K562 (cell line): ENCODE results near the gene FAM151A. TPM values are rescaled to one million over a fixed set of nuclear protein-coding genes. Genes with fewer than 3 reads are reported as not detected.

Experiments
- ATAC-seq: fragments of 200-7000 bp; cut with Tn5 transposase; 3 replicates; pipeline ENCODE4 v1.9.1; 2020; ENCODE audit warnings: moderate library complexity
- BruUV-seq: library from RNA; stranded (reverse); fragments of 400-500 nt; replicated peaks from 2 replicates; lab custom pipeline; 2021; lab: Mats Ljungman, UMichigan
- CTCF ChIA-PET: fragments of 300-600 bp; formaldehyde crosslinking; extraction: SDS; loops from one replicate; lab custom pipeline; 2021; ENCODE audit warnings: low intra/inter-chr PET ratio; lab: Yijun Ruan, JAX
- POLR2A ChIA-PET: fragments of 300-600, 350-650 bp; sonication (Branson Sonifier 250); formaldehyde crosslinking; extraction: SDS; loops from one replicate; lab custom pipeline; 2021; ENCODE audit warnings: antibody characterized with exemption, inconsistent platforms; lab: Yijun Ruan, JAX
- DNase-seq, 4 experiments: peaks; one replicate each; pipeline versions ENCODE4 v3.0.0 to v3.0.0-alpha.2; 2011 to 2018; ENCODE audit warnings: low spot score in 3 of 4, mixed read lengths in 3 of 4; ENCODE audit errors: extremely low read depth in 1 of 4
- FAIRE-seq: peaks from 2 replicates; lab custom pipeline; 2011; peaks lifted over from hg19 to GRCh38; lab: Jason Lieb, UNC
- H2AFZ ChIP-seq: 2 replicates; pipeline ENCODE4 v1.6.0; 2011; ENCODE audit warnings: low read depth, low read length, control low read depth, inconsistent platforms
- H3K27ac ChIP-seq: fragments of 200-600 bp; 3 replicates; pipeline ENCODE4 v1.8.0; 2011; ENCODE audit warnings: low read depth, mild to moderate bottlenecking, control low read depth, inconsistent platforms, low read length, moderate library complexity, mixed read lengths; ENCODE audit errors: extremely low read depth
- H3K27me3 ChIP-seq, 2 experiments: fragments of 300-600 bp in 1 of 2; 2 replicates in 1 of 2; 3 replicates in 1 of 2; pipeline versions ENCODE4 v1.6.0 to v1.8.0; 2011; ENCODE audit warnings: inconsistent platforms in 2 of 2, low read length in 2 of 2, mild to moderate bottlenecking in 1 of 2, mixed read lengths in 1 of 2, moderate library complexity in 1 of 2; ENCODE audit not compliant: control insufficient read depth in 2 of 2, insufficient read depth in 2 of 2
- H3K36me3 ChIP-seq: fragments of 300-600 bp; 3 replicates; pipeline ENCODE4 v1.8.0; 2011; ENCODE audit warnings: mild to moderate bottlenecking, low read length, inconsistent platforms; ENCODE audit not compliant: control insufficient read depth, insufficient read depth
- H3K4me1 ChIP-seq, 2 experiments: fragments of 200-600 bp in 1 of 2; replicated peaks in 1 of 2; 2 replicates in 1 of 2; 3 replicates in 1 of 2; pipeline versions ENCODE4 v1.5.1 to v1.8.0; 2011; ENCODE audit warnings: inconsistent platforms in 2 of 2, low read length in 2 of 2, mild to moderate bottlenecking in 1 of 2, mixed read lengths in 1 of 2, moderate library complexity in 1 of 2; ENCODE audit not compliant: control insufficient read depth in 2 of 2, insufficient read depth in 2 of 2
- H3K4me2 ChIP-seq: 2 replicates; pipeline ENCODE4 v1.6.1; 2011; ENCODE audit warnings: low read length, control low read depth, inconsistent platforms, mixed read lengths; ENCODE audit not compliant: insufficient read depth
- H3K4me3 ChIP-seq: fragments of 200-600 bp; sonication (generic), shearing (Covaris generic); 2 replicates; pipeline ENCODE4 v1.5.1; 2016; ENCODE audit warnings: control low read depth, inconsistent platforms
- H3K79me2 ChIP-seq: fragments of 200-600 bp; 3 replicates; pipeline ENCODE4 v1.8.0; 2011; ENCODE audit warnings: low read length, inconsistent platforms; ENCODE audit not compliant: control insufficient read depth, insufficient read depth
- H3K9ac ChIP-seq, 2 experiments: 2 replicates each; pipeline versions ENCODE4 v1.6.0 to v1.6.1; 2011; ENCODE audit warnings: low read depth in 2 of 2, low read length in 2 of 2, control low read depth in 1 of 2, inconsistent platforms in 1 of 2, mild to moderate bottlenecking in 1 of 2, mixed read lengths in 1 of 2; ENCODE audit not compliant: insufficient read depth in 1 of 2
- H3K9me1 ChIP-seq: one replicate; pipeline ENCODE4 v1.6.0; 2011; ENCODE audit warnings: inconsistent platforms, mild to moderate bottlenecking, low read length, moderate library complexity; ENCODE audit not compliant: control insufficient read depth, insufficient read depth
- H3K9me3 ChIP-seq: replicated peaks from 2 replicates; pipeline ENCODE4 v1.5.1; 2011; ENCODE audit warnings: low read depth, low read length, inconsistent platforms; ENCODE audit not compliant: control insufficient read depth, insufficient read depth
- H4K20me1 ChIP-seq: replicated peaks from 2 replicates; pipeline ENCODE4 v1.6.1; 2011; ENCODE audit warnings: low read length, inconsistent platforms, mixed read lengths; ENCODE audit not compliant: control insufficient read depth, insufficient read depth
- CBX2 ChIP-seq: fragments of 200-600 bp; sonication (generic); IDR thresholded peaks from one replicate; pipeline ENCODE4 v1.6.1; 2012; ENCODE audit warnings: mild to moderate bottlenecking, low read length, inconsistent platforms; ENCODE audit not compliant: insufficient read depth, poor library complexity, severe bottlenecking
- ESRRA ChIP-seq: fragments of 450-650 bp; IDR thresholded peaks from 2 replicates; pipeline ENCODE4 v1.6.1; 2014; ENCODE audit warnings: low read depth, mild to moderate bottlenecking, moderate library complexity, borderline replicate concordance
- ETV6 ChIP-seq, 3 experiments: fragments of 150-350 bp in 1 of 3; sonication (generic) in 1 of 3; formaldehyde crosslinking in 1 of 3; IDR thresholded peaks; 2 replicates each; pipeline versions ENCODE4 v1.6.1 to v1.8.0; 2014 to 2022; ENCODE audit warnings: borderline replicate concordance in 2 of 3, low read depth in 2 of 3, antibody characterized with exemption in 1 of 3, low read length in 1 of 3, mild to moderate bottlenecking in 1 of 3, missing genetic modification reagents in 1 of 3
- ILF3 ChIP-seq: fragments of 450-650 bp; IDR thresholded peaks from 2 replicates; pipeline ENCODE4 v1.6.1; 2018; ENCODE audit warnings: antibody characterized with exemption, mild to moderate bottlenecking, moderate library complexity, borderline replicate concordance
- MTA3 ChIP-seq: fragments of 450-650 bp; formaldehyde crosslinking; IDR thresholded peaks from 2 replicates; pipeline ENCODE4 v1.6.1; 2017; ENCODE audit warnings: mild to moderate bottlenecking, borderline replicate concordance
- POLR2AphosphoS5 ChIP-seq: IDR thresholded peaks from 2 replicates; pipeline ENCODE4 v1.6.1; 2011; ENCODE audit warnings: mild to moderate bottlenecking, low read depth, low read length, moderate library complexity; ENCODE audit not compliant: control insufficient read depth, insufficient read depth
- SNIP1 ChIP-seq: fragments of 450-650 bp; IDR thresholded peaks from 2 replicates; pipeline ENCODE4 v1.7.1; 2017; ENCODE audit warnings: low read depth, mild to moderate bottlenecking
- XRCC3 ChIP-seq: fragments of 450-650 bp; IDR thresholded peaks from 2 replicates; pipeline ENCODE4 v1.6.1; 2017; ENCODE audit warnings: mild to moderate bottlenecking, moderate library complexity
- ZBTB17 ChIP-seq: fragments of 450-650 bp; formaldehyde crosslinking; IDR thresholded peaks from 2 replicates; pipeline ENCODE4 v1.4.0; 2020; ENCODE audit warnings: mild to moderate bottlenecking
- ZNF12 ChIP-seq: sonication (generic); formaldehyde crosslinking; IDR thresholded peaks from 2 replicates; pipeline ENCODE4 v1.4.0; 2020; ENCODE audit warnings: mild to moderate bottlenecking, missing genetic modification reagents
- ZNF830 ChIP-seq: fragments of 250-450 bp; sonication (Bioruptor Pico); IDR thresholded peaks from 2 replicates; pipeline ENCODE4 v1.5.0; 2021; ENCODE audit warnings: mild to moderate bottlenecking
- WGBS: fragments of 100-300 bp; shearing (Covaris generic); methylation state at CpG from one replicate; pipeline ENCODE4 v1.1.6; 2016; ENCODE audit warnings: low coverage, mixed read lengths; ENCODE audit not compliant: insufficient coverage; ENCODE audit errors: missing lambda C conversion rate; 5-methylcytosine and 5-hydroxymethylcytosine counted together
- in situ Hi-C: fragments of 300-500 bp; cut with MboI; formaldehyde crosslinking; loops from 4 replicates; pipeline ENCODE4 v1.15.0; 2018; ENCODE audit warnings: inconsistent platforms, mixed read lengths
- intact Hi-C: fragments of 100-400 bp; cut with micrococcal nuclease; formaldehyde crosslinking; loops from 2 replicates; pipeline ENCODE4 v1.14.2; 2022
- polyA plus RNA-seq, 8 experiments: library from polyadenylated mRNA; depleted of rRNA in 4 of 8; stranded (reverse) in 5 of 8; unstranded in 3 of 8; fragments of >200 nt; fragmentation: Nextera tagmentation in 2 of 8; fragmentation: Illumina TruSeq in 1 of 8; extraction: Ambion mirVana in 2 of 8; extraction: Trizol in 1 of 8; gene quantifications; 2 replicates each; pipeline versions ENCODE4 v1.2.1 to v1.2.3, GENCODE V29; 2011 to 2014; ENCODE audit warnings: inconsistent platforms in 1 of 8, missing spikeins in 1 of 8
- total RNA-seq, 7 experiments: library from RNA; depleted of rRNA in 6 of 7; stranded (reverse); fragments of >200 nt in 6 of 7; fragmentation: Illumina TruSeq in 2 of 7; extraction: Trizol in 2 of 7; gene quantifications; 2 replicates each; pipeline versions ENCODE4 v1.2.1 to v1.2.3, GENCODE V29; 2011 to 2021; ENCODE audit warnings: low replicate concordance in 1 of 7
- TF ChIP-seq, protein P1 (sequence below): sonication (generic); formaldehyde crosslinking; IDR thresholded peaks from 2 replicates; pipeline ENCODE4 v1.8.0; 2022; ENCODE audit warnings: missing genetic modification reagents, mild to moderate bottlenecking, borderline replicate concordance
- TF ChIP-seq, protein P2 (sequence below): sonication (generic); formaldehyde crosslinking; IDR thresholded peaks from 2 replicates; pipeline ENCODE4 v1.9.0; 2022; ENCODE audit warnings: mild to moderate bottlenecking, missing genetic modification reagents
- TF ChIP-seq, protein P3 (sequence below): fragments of 450-650 bp; formaldehyde crosslinking; IDR thresholded peaks from 2 replicates; pipeline ENCODE4 v1.4.0; 2022; ENCODE audit warnings: missing genetic modification characterization

FAM151A gene
- total and polyA plus RNA-seq, 9 of the 15 experiments (the other 6 are each of a cell fraction or from before 2014, with no cell fraction given): not detected

DNA sequence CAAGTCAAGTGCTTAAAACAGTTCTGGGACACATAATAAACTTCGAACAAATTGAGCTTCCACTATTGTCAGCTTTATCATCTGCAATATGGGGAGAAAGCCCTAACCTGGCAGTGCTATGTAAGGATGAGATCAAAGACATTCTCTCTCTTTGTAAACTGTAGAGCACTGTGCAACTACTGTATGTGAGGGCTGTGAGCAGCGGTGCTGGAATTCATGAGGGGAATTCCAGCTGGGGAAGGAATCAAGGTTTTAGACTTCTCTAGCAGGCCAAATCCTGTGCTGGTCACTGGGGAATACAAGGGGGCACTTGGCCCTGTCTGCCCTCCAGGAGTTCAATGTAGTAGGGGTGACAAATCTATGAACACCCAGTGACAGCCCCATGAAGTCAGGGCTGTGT lies 9.3 kb downstream of the FAM151A start:
- in situ Hi-C loops: no loop called here
- Histone ChIP-seq H3K36me3 (no peaks in the 10 kb centered on the region), H3K4me1 (peaks cover 0 to 5% of the 10 kb centered on the region in 2 experiments; a peak in 2 of 5 replicates), H2AFZ (no peak overlapping the region), H3K9me1 (no peaks in the 10 kb centered on the region), H3K9me3 (no peaks in the 10 kb centered on the region), H3K9ac (no peak overlapping the region), H3K27me3 (peaks cover 44 to 80% of the 10 kb centered on the region in 2 experiments), H3K4me3 (no peak overlapping the region), H3K79me2 (no peaks in the 10 kb centered on the region), H4K20me1 (no peaks in the 10 kb centered on the region), H3K4me2 (no peak overlapping the region), H3K27ac (no peak overlapping the region)
- WGBS: 0% methylated on average over 2 of the region's 2 CpGs
- DNase-seq: no peak
- BruUV-seq: no TSS peak
- TF ChIP-seq, protein P1, sequence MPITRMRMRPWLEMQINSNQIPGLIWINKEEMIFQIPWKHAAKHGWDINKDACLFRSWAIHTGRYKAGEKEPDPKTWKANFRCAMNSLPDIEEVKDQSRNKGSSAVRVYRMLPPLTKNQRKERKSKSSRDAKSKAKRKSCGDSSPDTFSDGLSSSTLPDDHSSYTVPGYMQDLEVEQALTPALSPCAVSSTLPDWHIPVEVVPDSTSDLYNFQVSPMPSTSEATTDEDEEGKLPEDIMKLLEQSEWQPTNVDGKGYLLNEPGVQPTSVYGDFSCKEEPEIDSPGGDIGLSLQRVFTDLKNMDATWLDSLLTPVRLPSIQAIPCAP (CRISPR knock-in tag): no peak
- TF ChIP-seq POLR2AphosphoS5: no peak
- TF ChIP-seq CBX2: no peak
- TF ChIP-seq, protein P2, sequence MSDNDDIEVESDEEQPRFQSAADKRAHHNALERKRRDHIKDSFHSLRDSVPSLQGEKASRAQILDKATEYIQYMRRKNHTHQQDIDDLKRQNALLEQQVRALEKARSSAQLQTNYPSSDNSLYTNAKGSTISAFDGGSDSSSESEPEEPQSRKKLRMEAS (CRISPR knock-in tag): no peak
- no peak for TF ChIP-seq ZNF12 (CRISPR knock-in tag)
- no peak for TF ChIP-seq ESRRA
- TF ChIP-seq ZNF830 (CRISPR knock-in tag): no peak
- TF ChIP-seq SNIP1: no peak
- TF ChIP-seq MTA3: no peak
- TF ChIP-seq ETV6 (IDR thresholded peaks at IDR 0.05; ENCODE audit: borderline replicate concordance in 1 of 2, low read depth in 2 of 2, low read length in 1 of 2): no peak
- TF ChIP-seq ETV6 (CRISPR knock-in tag; IDR thresholded peaks at IDR 0.05; ENCODE audit: borderline replicate concordance): no peak
- TF ChIP-seq XRCC3: no peak
- TF ChIP-seq ILF3: no peak
- no peak for TF ChIP-seq ZBTB17
- TF ChIP-seq, protein P3, sequence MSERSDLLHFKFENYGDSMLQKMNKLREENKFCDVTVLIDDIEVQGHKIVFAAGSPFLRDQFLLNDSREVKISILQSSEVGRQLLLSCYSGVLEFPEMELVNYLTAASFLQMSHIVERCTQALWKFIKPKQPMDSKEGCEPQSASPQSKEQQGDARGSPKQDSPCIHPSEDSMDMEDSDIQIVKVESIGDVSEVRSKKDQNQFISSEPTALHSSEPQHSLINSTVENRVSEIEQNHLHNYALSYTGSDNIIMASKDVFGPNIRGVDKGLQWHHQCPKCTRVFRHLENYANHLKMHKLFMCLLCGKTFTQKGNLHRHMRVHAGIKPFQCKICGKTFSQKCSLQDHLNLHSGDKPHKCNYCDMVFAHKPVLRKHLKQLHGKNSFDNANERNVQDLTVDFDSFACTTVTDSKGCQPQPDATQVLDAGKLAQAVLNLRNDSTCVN: no peak
- ATAC-seq: no peak
- ChIA-PET POLR2A (no interaction called here), CTCF (no interaction called here)
- intact Hi-C loops: no loop called here
- FAIRE-seq: no peak
